K562 (cell line): Measurements from ENCODE around the gene MPIG6B. TPM values are rescaled to one million over a fixed set of nuclear protein-coding genes. Genes with fewer than 3 reads are reported as not detected.
A peak's percentile ranks its signal among the peaks of the same experiment; 100 is the strongest.

ENCODE experiments used
- EHMT2 ChIP-seq: fragments of 450-650 bp; IDR thresholded peaks from 2 replicates; pipeline ENCODE4 v1.6.1; 2018; ENCODE audit warnings: antibody characterized with exemption
- KAT7 ChIP-seq: sonication (generic); formaldehyde crosslinking; IDR thresholded peaks from 2 replicates; pipeline ENCODE4 v1.8.0; 2022; ENCODE audit warnings: missing genetic modification reagents, mild to moderate bottlenecking, borderline replicate concordance
- NR2F6 ChIP-seq: fragments of 450-650 bp; formaldehyde crosslinking; IDR thresholded peaks from 2 replicates; pipeline ENCODE4 v1.4.0; 2020; ENCODE audit warnings: mild to moderate bottlenecking
- OTX1 ChIP-seq: fragments of 450-650 bp; formaldehyde crosslinking; IDR thresholded peaks from 2 replicates; pipeline ENCODE4 v1.4.0; 2022; ENCODE audit warnings: mild to moderate bottlenecking
- PHB ChIP-seq: fragments of 250-450 bp; sonication (Bioruptor Pico); IDR thresholded peaks from 2 replicates; pipeline ENCODE4 v1.5.0; 2021
- POLR2H ChIP-seq: IDR thresholded peaks from 2 replicates; pipeline ENCODE4 v1.6.1; 2016; ENCODE audit warnings: missing genetic modification characterization, low read depth, mild to moderate bottlenecking, control low read depth, missing compliant biosample characterization, moderate library complexity
- POLR3A ChIP-seq: IDR thresholded peaks from 2 replicates; pipeline ENCODE4 v1.6.1; 2011; ENCODE audit warnings: borderline replicate concordance, mild to moderate bottlenecking, moderate library complexity; ENCODE audit not compliant: insufficient read length, insufficient read depth; ENCODE audit errors: extremely low read depth
- SPI1 ChIP-seq: IDR thresholded peaks from 2 replicates; pipeline ENCODE4 v1.6.1; 2011; ENCODE audit warnings: low read depth, low read length, control low read depth, borderline replicate concordance
- TGIF2 ChIP-seq: sonication (generic); formaldehyde crosslinking; IDR thresholded peaks from 2 replicates; pipeline ENCODE4 v1.8.1; 2022; ENCODE audit warnings: mild to moderate bottlenecking, missing genetic modification reagents, moderate library complexity
- ZNF316 ChIP-seq: fragments of 450-650 bp; IDR thresholded peaks from 2 replicates; pipeline ENCODE4 v1.6.1; 2016
- ZNF324 ChIP-seq: fragments of 250-450 bp; sonication (Bioruptor Pico); IDR thresholded peaks from 2 replicates; pipeline ENCODE4 v1.4.0; 2020; ENCODE audit warnings: mild to moderate bottlenecking
- ZNF79 ChIP-seq: fragments of 250-450 bp; sonication (Bioruptor Pico); IDR thresholded peaks from 2 replicates; pipeline ENCODE4 v1.4.0; 2020; ENCODE audit warnings: low read depth, mild to moderate bottlenecking, moderate library complexity
- polyA plus RNA-seq, 8 experiments: library from polyadenylated mRNA; depleted of rRNA in 4 of 8; stranded (reverse) in 5 of 8; unstranded in 3 of 8; fragments of >200 nt; fragmentation: Nextera tagmentation in 2 of 8; fragmentation: Illumina TruSeq in 1 of 8; extraction: Ambion mirVana in 2 of 8; extraction: Trizol in 1 of 8; gene quantifications; 2 replicates each; pipeline versions ENCODE4 v1.2.1 to v1.2.3, GENCODE V29; 2011 to 2014; ENCODE audit warnings: inconsistent platforms in 1 of 8, missing spikeins in 1 of 8
- total RNA-seq, 7 experiments: library from RNA; depleted of rRNA in 6 of 7; stranded (reverse); fragments of >200 nt in 6 of 7; fragmentation: Illumina TruSeq in 2 of 7; extraction: Trizol in 2 of 7; gene quantifications; 2 replicates each; pipeline versions ENCODE4 v1.2.1 to v1.2.3, GENCODE V29; 2011 to 2021; ENCODE audit warnings: low replicate concordance in 1 of 7
- TF ChIP-seq, protein P1 (sequence below): fragments of 450-650 bp; formaldehyde crosslinking; IDR thresholded peaks from 2 replicates; pipeline ENCODE4 v1.4.0; 2020; ENCODE audit warnings: mild to moderate bottlenecking, moderate library complexity
- TF ChIP-seq, protein P2 (sequence below), 2 experiments: IDR thresholded peaks in 1 of 2; conservative IDR thresholded peaks in 1 of 2; 2 replicates each; pipeline ENCODE4 v1.6.1; 2016; ENCODE audit warnings: low read depth in 2 of 2, mild to moderate bottlenecking in 1 of 2, missing compliant biosample characterization in 1 of 2, missing genetic modification characterization in 1 of 2, moderate library complexity in 1 of 2
- TF ChIP-seq, protein P3 (sequence below): fragments of 250-450 bp; sonication (Bioruptor Pico); IDR thresholded peaks from 2 replicates; pipeline ENCODE4 v1.4.0; 2020; ENCODE audit warnings: mild to moderate bottlenecking, moderate library complexity
- TF ChIP-seq, protein P4 (sequence below): IDR thresholded peaks from 3 replicates; pipeline ENCODE4 v1.6.1; 2011; ENCODE audit warnings: borderline replicate concordance, mild to moderate bottlenecking; ENCODE audit not compliant: insufficient read length, insufficient read depth
- TF ChIP-seq, protein P5 (sequence below): fragments of 450-650 bp; formaldehyde crosslinking; IDR thresholded peaks from 2 replicates; pipeline ENCODE4 v1.4.0; 2020; ENCODE audit warnings: mild to moderate bottlenecking

MPIG6B gene
- total and polyA plus RNA-seq, 9 of the 15 experiments (the other 6 are each of a cell fraction or from before 2014, with no cell fraction given): 0.11 to 1.2 (median 0.28) TPM; not detected in 1

DNA sequence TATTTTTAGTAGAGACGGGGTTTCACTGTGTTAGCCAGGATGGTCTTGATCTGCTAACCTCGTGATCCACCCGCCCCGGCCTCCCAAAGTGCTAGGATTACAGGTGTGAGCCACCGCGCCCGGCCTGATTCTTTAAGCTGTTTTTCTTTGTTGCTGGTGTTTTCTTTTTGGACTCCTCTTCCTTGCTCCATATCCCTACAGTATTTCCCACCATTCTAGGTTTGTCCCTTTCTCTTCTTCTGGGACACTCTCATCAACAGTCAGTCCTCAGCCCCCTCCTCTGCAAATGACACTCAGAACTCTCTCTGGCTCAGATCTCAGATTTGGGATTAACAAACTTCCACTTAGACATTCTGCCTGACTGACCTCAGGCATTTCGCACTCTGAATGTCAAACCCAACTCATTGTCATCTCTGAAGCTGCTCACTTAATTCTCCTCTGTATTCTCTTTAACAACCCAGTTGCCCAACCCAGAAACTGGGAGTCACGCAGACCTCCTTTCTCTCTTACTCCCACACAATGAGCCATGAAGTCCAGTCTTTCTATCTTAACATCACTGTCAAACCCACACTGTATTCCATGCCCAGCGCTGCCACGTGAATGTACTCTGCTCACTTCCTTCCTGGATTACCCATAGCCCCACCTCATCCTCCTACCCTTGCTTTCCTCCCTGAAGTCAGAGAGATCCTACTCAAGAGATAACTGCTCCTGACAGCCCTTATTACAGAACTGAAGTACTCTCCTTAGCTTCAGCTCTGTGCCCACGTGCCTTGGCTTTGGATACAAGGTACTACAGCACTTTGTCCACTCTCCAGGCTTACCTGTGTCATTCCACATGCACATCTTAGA lies 2.6 kb downstream of the MPIG6B start (continued):
- TF ChIP-seq KAT7 (peak; percentile 94), POLR3A (no peak), ZNF316 (no peak), TGIF2 (CRISPR knock-in tag) (no peak), PHB (no peak; the same call in 1 of the 2 replicates), EHMT2 (0 out of 2 replicates have a peak, but pooled peaks have one; percentile 57), ZNF79 (CRISPR knock-in tag) (0 out of 2 replicates have a peak, but pooled peaks have one; percentile 50), SPI1 (peak; percentile 86), POLR2H (tag) (no peak), OTX1 (peak; percentile 77), ZNF324 (CRISPR knock-in tag) (peak; percentile 56; the same call in 1 of the 2 replicates), NR2F6 (CRISPR knock-in tag) (peak; percentile 78; the same call in 1 of the 2 replicates)
- TF ChIP-seq, protein P1, sequence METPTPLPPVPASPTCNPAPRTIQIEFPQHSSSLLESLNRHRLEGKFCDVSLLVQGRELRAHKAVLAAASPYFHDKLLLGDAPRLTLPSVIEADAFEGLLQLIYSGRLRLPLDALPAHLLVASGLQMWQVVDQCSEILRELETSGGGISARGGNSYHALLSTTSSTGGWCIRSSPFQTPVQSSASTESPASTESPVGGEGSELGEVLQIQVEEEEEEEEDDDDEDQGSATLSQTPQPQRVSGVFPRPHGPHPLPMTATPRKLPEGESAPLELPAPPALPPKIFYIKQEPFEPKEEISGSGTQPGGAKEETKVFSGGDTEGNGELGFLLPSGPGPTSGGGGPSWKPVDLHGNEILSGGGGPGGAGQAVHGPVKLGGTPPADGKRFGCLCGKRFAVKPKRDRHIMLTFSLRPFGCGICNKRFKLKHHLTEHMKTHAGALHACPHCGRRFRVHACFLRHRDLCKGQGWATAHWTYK (CRISPR knock-in tag): peak; percentile 88
- TF ChIP-seq, protein P2, sequence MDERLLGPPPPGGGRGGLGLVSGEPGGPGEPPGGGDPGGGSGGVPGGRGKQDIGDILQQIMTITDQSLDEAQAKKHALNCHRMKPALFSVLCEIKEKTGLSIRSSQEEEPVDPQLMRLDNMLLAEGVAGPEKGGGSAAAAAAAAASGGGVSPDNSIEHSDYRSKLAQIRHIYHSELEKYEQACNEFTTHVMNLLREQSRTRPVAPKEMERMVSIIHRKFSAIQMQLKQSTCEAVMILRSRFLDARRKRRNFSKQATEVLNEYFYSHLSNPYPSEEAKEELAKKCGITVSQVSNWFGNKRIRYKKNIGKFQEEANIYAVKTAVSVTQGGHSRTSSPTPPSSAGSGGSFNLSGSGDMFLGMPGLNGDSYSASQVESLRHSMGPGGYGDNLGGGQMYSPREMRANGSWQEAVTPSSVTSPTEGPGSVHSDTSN (CRISPR knock-in tag; IDR thresholded peaks at IDR 0.05; ENCODE audit: low read depth): no peak
- TF ChIP-seq, protein P2 (tag; conservative IDR thresholded peaks at IDR 0.05; ENCODE audit: low read depth): no peak; the same call in 1 of the 2 replicates
- TF ChIP-seq, protein P3, sequence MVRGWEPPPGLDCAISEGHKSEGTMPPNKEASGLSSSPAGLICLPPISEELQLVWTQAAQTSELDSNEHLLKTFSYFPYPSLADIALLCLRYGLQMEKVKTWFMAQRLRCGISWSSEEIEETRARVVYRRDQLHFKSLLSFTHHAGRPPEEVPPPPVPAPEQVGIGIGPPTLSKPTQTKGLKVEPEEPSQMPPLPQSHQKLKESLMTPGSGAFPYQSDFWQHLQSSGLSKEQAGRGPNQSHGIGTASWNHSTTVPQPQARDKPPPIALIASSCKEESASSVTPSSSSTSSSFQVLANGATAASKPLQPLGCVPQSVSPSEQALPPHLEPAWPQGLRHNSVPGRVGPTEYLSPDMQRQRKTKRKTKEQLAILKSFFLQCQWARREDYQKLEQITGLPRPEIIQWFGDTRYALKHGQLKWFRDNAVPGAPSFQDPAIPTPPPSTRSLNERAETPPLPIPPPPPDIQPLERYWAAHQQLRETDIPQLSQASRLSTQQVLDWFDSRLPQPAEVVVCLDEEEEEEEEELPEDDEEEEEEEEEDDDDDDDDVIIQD: peak; percentile 47; the same call in 1 of the 2 replicates
- TF ChIP-seq, protein P4, sequence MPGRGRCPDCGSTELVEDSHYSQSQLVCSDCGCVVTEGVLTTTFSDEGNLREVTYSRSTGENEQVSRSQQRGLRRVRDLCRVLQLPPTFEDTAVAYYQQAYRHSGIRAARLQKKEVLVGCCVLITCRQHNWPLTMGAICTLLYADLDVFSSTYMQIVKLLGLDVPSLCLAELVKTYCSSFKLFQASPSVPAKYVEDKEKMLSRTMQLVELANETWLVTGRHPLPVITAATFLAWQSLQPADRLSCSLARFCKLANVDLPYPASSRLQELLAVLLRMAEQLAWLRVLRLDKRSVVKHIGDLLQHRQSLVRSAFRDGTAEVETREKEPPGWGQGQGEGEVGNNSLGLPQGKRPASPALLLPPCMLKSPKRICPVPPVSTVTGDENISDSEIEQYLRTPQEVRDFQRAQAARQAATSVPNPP: no peak
- TF ChIP-seq, protein P5, sequence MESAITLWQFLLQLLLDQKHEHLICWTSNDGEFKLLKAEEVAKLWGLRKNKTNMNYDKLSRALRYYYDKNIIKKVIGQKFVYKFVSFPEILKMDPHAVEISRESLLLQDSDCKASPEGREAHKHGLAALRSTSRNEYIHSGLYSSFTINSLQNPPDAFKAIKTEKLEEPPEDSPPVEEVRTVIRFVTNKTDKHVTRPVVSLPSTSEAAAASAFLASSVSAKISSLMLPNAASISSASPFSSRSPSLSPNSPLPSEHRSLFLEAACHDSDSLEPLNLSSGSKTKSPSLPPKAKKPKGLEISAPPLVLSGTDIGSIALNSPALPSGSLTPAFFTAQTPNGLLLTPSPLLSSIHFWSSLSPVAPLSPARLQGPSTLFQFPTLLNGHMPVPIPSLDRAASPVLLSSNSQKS (CRISPR knock-in tag): peak; percentile 68; the same call in 1 of the 2 replicates
